GM12878 (cell line): ENCODE data around the gene CACNA1E. TPM values are rescaled to one million over a fixed set of nuclear protein-coding genes. Genes with fewer than 3 reads are reported as not detected.

Source experiments
- ATAC-seq: fragments of 200-7000 bp; cut with Tn5 transposase; 3 replicates; pipeline ENCODE4 v1.9.1; 2020; ENCODE audit warnings: mild to moderate bottlenecking, moderate library complexity
- BruUV-seq: library from RNA; stranded (reverse); fragments of 400-500 nt; replicated peaks from 2 replicates; lab custom pipeline; 2021; lab: Mats Ljungman, UMichigan
- CTCF ChIA-PET: fragments of 300-600 bp; sonication (Branson Sonifier 250); formaldehyde crosslinking; extraction: SDS; loops from one replicate; lab custom pipeline; 2021; ENCODE audit warnings: inconsistent platforms; lab: Yijun Ruan, JAX
- POLR2A ChIA-PET: fragments of 350-600 bp; formaldehyde crosslinking; extraction: SDS; loops from one replicate; lab custom pipeline; 2021; ENCODE audit warnings: inconsistent platforms; lab: Charles Lee
- RAD21 ChIA-PET: fragments of 300-600 bp; sonication (Branson Sonifier 250); formaldehyde crosslinking; loops from one replicate; lab custom pipeline; 2023; ENCODE audit warnings: antibody characterized with exemption; ENCODE audit not compliant: unreplicated experiment; lab: Charles Lee
- SMC1A ChIA-PET: fragments of 300-600 bp; sonication (Branson Sonifier 250); formaldehyde crosslinking; loops from one replicate; lab custom pipeline; 2023; ENCODE audit not compliant: unreplicated experiment, uncharacterized antibody; lab: Charles Lee
- DNase-seq: peaks from one replicate; pipeline ENCODE4 v3.0.0-alpha.2; 2011; ENCODE audit warnings: low read depth, low spot score
- FAIRE-seq: peaks from 3 replicates; lab custom pipeline; 2011; peaks lifted over from hg19 to GRCh38; lab: Jason Lieb, UNC
- H2AFZ ChIP-seq: 2 replicates; pipeline ENCODE4 v1.6.0; 2011; ENCODE audit warnings: low read depth, low read length, control low read depth; ENCODE audit not compliant: control insufficient read depth
- H3K27ac ChIP-seq: 2 replicates; pipeline ENCODE4 v1.5.1; 2011; ENCODE audit warnings: control low read depth; ENCODE audit not compliant: control insufficient read depth, insufficient read depth
- H3K27me3 ChIP-seq, 2 experiments: replicated peaks in 1 of 2; 2 replicates each; pipeline versions ENCODE4 v1.6.0 to v1.6.1; 2011; ENCODE audit warnings: low read length in 1 of 2; ENCODE audit not compliant: control insufficient read depth in 2 of 2, insufficient read depth in 2 of 2
- H3K36me3 ChIP-seq, 2 experiments: 2 replicates each; pipeline ENCODE4 v1.5.1; 2011; ENCODE audit warnings: low read length in 1 of 2; ENCODE audit not compliant: control insufficient read depth in 2 of 2, insufficient read depth in 2 of 2
- H3K4me1 ChIP-seq: 2 replicates; pipeline ENCODE4 v1.6.1; 2011; ENCODE audit warnings: mild to moderate bottlenecking, low read length, moderate library complexity, mixed read lengths; ENCODE audit not compliant: control insufficient read depth, insufficient read depth
- H3K4me2 ChIP-seq: 2 replicates; pipeline ENCODE4 v1.6.0; 2011; ENCODE audit warnings: control low read depth; ENCODE audit not compliant: control insufficient read depth, insufficient read depth
- H3K4me3 ChIP-seq: fragments of 200-600 bp; sonication (generic); 2 replicates; pipeline ENCODE4 v1.5.1; 2016
- H3K79me2 ChIP-seq: 2 replicates; pipeline ENCODE4 v1.6.0; 2011; ENCODE audit warnings: low read length; ENCODE audit not compliant: control insufficient read depth, insufficient read depth
- H3K9ac ChIP-seq: 2 replicates; pipeline ENCODE4 v1.8.0; 2011; ENCODE audit warnings: low read length, control low read depth, mixed read lengths; ENCODE audit not compliant: control insufficient read depth, insufficient read depth
- H3K9me3 ChIP-seq: replicated peaks from 3 replicates; pipeline ENCODE4 v1.5.1; 2011; ENCODE audit warnings: mild to moderate bottlenecking, low read length; ENCODE audit not compliant: control insufficient read depth, insufficient read depth
- H4K20me1 ChIP-seq: 2 replicates; pipeline ENCODE4 v1.6.0; 2011; ENCODE audit not compliant: control insufficient read depth, insufficient read depth
- CBX5 ChIP-seq: sonication (generic); IDR thresholded peaks from 2 replicates; pipeline ENCODE4 v1.6.1; 2016; ENCODE audit warnings: low read depth, moderate library complexity, mild to moderate bottlenecking, inconsistent platforms
- FOXM1 ChIP-seq: IDR thresholded peaks from 2 replicates; pipeline ENCODE4 v1.6.1; 2012; ENCODE audit warnings: low read depth, mild to moderate bottlenecking, inconsistent platforms, low read length, moderate library complexity
- HDAC2 ChIP-seq: fragments of 200-600 bp; sonication (generic); IDR thresholded peaks from 2 replicates; pipeline ENCODE4 v1.6.1; 2017
- IKZF1 ChIP-seq: fragments of 450-650 bp; conservative IDR thresholded peaks from 2 replicates; pipeline ENCODE4 v1.6.1; 2017; ENCODE audit warnings: antibody characterized with exemption, mild to moderate bottlenecking
- IRF4 ChIP-seq: IDR thresholded peaks from 2 replicates; pipeline ENCODE4 v1.6.1; 2011; ENCODE audit warnings: low read depth, low read length
- KDM1A ChIP-seq: fragments of 200-600 bp; sonication (generic); IDR thresholded peaks from 2 replicates; pipeline ENCODE4 v1.6.1; 2016; ENCODE audit warnings: borderline replicate concordance
- PML ChIP-seq: IDR thresholded peaks from 2 replicates; pipeline ENCODE4 v1.6.1; 2012; ENCODE audit warnings: low read length, inconsistent platforms
- SP1 ChIP-seq: IDR thresholded peaks from one replicate; pipeline ENCODE4 v1.6.1; 2011; ENCODE audit warnings: low read depth, low read length
- SUPT20H ChIP-seq: IDR thresholded peaks from 2 replicates; pipeline ENCODE4 v1.6.1; 2011; ENCODE audit warnings: low read depth, mild to moderate bottlenecking, low read length, moderate library complexity, borderline replicate concordance; ENCODE audit not compliant: control insufficient read depth
- YY1 ChIP-seq: IDR thresholded peaks from 2 replicates; pipeline ENCODE4 v1.6.1; 2011; ENCODE audit warnings: low read depth, mild to moderate bottlenecking, low read length
- ZNF274 ChIP-seq: IDR thresholded peaks from one replicate; pipeline ENCODE4 v1.8.0; 2011; ENCODE audit not compliant: insufficient read length, insufficient read depth
- WGBS: methylation state at CpG from one replicate; pipeline ENCODE4 v1.1.6; 2016; ENCODE audit warnings: low lambda C conversion rate; ENCODE audit not compliant: insufficient replicate concordance, insufficient coverage; ENCODE audit errors: missing lambda C conversion rate; 5-methylcytosine and 5-hydroxymethylcytosine counted together
- in situ Hi-C: fragments of 300-500 bp; cut with MboI; formaldehyde crosslinking; loops from 9 replicates; pipeline ENCODE4 v1.14.3; 2018; ENCODE audit warnings: mixed read lengths
- intact Hi-C: fragments of 100-400 bp; cut with micrococcal nuclease; formaldehyde crosslinking; loops from one replicate; pipeline ENCODE4 v1.14.2; 2022; ENCODE audit not compliant: unreplicated experiment
- polyA plus RNA-seq, 11 experiments: library from polyadenylated mRNA; depleted of rRNA in 4 of 11; unstranded in 6 of 11; stranded (reverse) in 5 of 11; fragments of >200 nt; fragmentation: Nextera tagmentation in 4 of 11; fragmentation: Illumina TruSeq in 1 of 11; extraction: Ambion mirVana in 4 of 11; extraction: Trizol in 1 of 11; gene quantifications; 1 replicate in 1 of 11; 2 replicates in 10 of 11; pipeline versions ENCODE4 v1.2.1 to v1.2.3, GENCODE V29; 2011 to 2016; ENCODE audit warnings: inconsistent platforms in 2 of 11, missing spikeins in 2 of 11, low read depth in 1 of 11
- total RNA-seq, 4 experiments: library from RNA; depleted of rRNA in 3 of 4; stranded (reverse); fragments of >200 nt in 3 of 4; fragmentation: Illumina TruSeq in 1 of 4; extraction: Trizol in 1 of 4; gene quantifications; 2 replicates each; pipeline versions ENCODE4 v1.2.1 to v1.2.3, GENCODE V29; 2013 to 2021
- TF ChIP-seq, protein P1 (sequence below): IDR thresholded peaks from 2 replicates; pipeline ENCODE4 v1.6.1; 2012; ENCODE audit warnings: low read length, inconsistent platforms
- TF ChIP-seq, protein P2 (sequence below): IDR thresholded peaks from 2 replicates; pipeline ENCODE4 v1.6.1; 2011; ENCODE audit warnings: borderline replicate concordance, low read depth, mild to moderate bottlenecking, moderate library complexity, mixed read lengths, low read length; ENCODE audit not compliant: insufficient read depth; ENCODE audit errors: extremely low read length
- TF ChIP-seq, protein P3 (sequence below): fragments of 450-650 bp; IDR thresholded peaks from 2 replicates; pipeline ENCODE4 v1.6.1; 2017; ENCODE audit warnings: mild to moderate bottlenecking, low read depth, inconsistent platforms; ENCODE audit not compliant: poor library complexity, severe bottlenecking

The CACNA1E gene
- total and polyA plus RNA-seq, 10 of the 15 experiments (the other 5 are each of a cell fraction or from before 2014, with no cell fraction given) = 0.57 to 22.0 (median 8.5) TPM

DNA sequence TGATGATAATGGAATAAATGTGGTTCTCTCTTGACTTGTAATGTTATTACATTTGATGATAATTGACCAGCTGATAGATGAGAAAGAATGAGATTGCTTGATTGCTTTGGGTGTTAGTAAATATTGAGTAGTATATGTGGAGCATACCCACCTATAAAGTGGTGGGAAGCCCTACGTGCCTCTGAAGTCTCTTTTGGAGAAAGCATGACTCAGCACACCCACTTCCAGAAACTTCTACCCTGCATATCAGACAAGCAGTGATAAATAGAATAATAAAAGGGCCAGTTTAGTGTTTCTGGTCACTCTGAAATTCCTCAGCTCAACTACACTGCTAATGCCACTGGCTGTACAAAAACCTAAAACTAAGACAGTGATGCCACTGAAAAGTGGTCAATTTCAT is 289.4 kb downstream of the CACNA1E start:
- no peaks in the 10 kb centered on the region for H3K79me2 ChIP-seq
- no peak for ATAC-seq
- no peak overlapping the region for H3K27ac ChIP-seq
- intact Hi-C loops (no loop called here), in situ Hi-C loops (no loop called here)
- no peaks in the 10 kb centered on the region for H3K9me3 ChIP-seq
- no peaks in the 10 kb centered on the region for H3K27me3 ChIP-seq
- H3K9ac ChIP-seq = no peak overlapping the region
- peaks cover 0 to 3% of the 10 kb centered on the region in 2 experiments; a peak in 2 of 4 replicates for H3K36me3 ChIP-seq
- no peak for DNase-seq
- TF ChIP-seq, protein P1, sequence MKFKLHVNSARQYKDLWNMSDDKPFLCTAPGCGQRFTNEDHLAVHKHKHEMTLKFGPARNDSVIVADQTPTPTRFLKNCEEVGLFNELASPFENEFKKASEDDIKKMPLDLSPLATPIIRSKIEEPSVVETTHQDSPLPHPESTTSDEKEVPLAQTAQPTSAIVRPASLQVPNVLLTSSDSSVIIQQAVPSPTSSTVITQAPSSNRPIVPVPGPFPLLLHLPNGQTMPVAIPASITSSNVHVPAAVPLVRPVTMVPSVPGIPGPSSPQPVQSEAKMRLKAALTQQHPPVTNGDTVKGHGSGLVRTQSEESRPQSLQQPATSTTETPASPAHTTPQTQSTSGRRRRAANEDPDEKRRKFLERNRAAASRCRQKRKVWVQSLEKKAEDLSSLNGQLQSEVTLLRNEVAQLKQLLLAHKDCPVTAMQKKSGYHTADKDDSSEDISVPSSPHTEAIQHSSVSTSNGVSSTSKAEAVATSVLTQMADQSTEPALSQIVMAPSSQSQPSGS = no peak
- TF ChIP-seq KDM1A (no peak), PML (no peak), YY1 (no peak), CBX5 (no peak), HDAC2 (no peak), IRF4 (no peak), FOXM1 (no peak), SUPT20H (no peak), SP1 (no peak), IKZF1 (no peak), ZNF274 (no peak)
- TF ChIP-seq, protein P2, sequence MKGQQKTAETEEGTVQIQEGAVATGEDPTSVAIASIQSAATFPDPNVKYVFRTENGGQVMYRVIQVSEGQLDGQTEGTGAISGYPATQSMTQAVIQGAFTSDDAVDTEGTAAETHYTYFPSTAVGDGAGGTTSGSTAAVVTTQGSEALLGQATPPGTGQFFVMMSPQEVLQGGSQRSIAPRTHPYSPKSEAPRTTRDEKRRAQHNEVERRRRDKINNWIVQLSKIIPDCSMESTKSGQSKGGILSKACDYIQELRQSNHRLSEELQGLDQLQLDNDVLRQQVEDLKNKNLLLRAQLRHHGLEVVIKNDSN = no peak
- TF ChIP-seq, protein P3, sequence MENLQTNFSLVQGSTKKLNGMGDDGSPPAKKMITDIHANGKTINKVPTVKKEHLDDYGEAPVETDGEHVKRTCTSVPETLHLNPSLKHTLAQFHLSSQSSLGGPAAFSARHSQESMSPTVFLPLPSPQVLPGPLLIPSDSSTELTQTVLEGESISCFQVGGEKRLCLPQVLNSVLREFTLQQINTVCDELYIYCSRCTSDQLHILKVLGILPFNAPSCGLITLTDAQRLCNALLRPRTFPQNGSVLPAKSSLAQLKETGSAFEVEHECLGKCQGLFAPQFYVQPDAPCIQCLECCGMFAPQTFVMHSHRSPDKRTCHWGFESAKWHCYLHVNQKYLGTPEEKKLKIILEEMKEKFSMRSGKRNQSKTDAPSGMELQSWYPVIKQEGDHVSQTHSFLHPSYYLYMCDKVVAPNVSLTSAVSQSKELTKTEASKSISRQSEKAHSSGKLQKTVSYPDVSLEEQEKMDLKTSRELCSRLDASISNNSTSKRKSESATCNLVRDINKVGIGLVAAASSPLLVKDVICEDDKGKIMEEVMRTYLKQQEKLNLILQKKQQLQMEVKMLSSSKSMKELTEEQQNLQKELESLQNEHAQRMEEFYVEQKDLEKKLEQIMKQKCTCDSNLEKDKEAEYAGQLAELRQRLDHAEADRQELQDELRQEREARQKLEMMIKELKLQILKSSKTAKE = no peak
- no peaks in the 10 kb centered on the region for H3K4me1 ChIP-seq
- BruUV-seq = no TSS peak
- no peaks in the 10 kb centered on the region for H4K20me1 ChIP-seq
- ChIA-PET POLR2A (no interaction called here), RAD21 (no interaction called here), CTCF (no interaction called here), SMC1A (no interaction called here)
- H3K4me3 ChIP-seq = no peak overlapping the region
- H3K4me2 ChIP-seq = no peak overlapping the region
- 17% methylated on average over 1 of the region's 1 CpG for WGBS
- no peak for FAIRE-seq
- H2AFZ ChIP-seq = no peak overlapping the region
